Liver (tissue), 3 donors: ENCODE data around the gene CNTF.
A peak's percentile ranks its signal among the peaks of the same experiment; 100 is the strongest.

Experiments used
- ATF3 ChIP-seq: IDR thresholded peaks from 2 replicates; pipeline ENCODE4 v1.6.1; 2016; ENCODE audit warnings: antibody characterized with exemption
- CTCF ChIP-seq: fragments of 150-350 bp; IDR thresholded peaks from 2 replicates; pipeline ENCODE4 v1.5.1; 2017; ENCODE audit warnings: improper control_type of control experiment, low read depth, low read length; ENCODE audit not compliant: missing input control
- EGR1 ChIP-seq, 2 donors: IDR thresholded peaks; 2 replicates each; pipeline ENCODE4 v1.6.1; 2016 to 2018; ENCODE audit warnings: antibody characterized with exemption in 2 of 2, low read depth in 2 of 2
- GABPA ChIP-seq, 2 donors: IDR thresholded peaks in 1 of 2; conservative IDR thresholded peaks in 1 of 2; 2 replicates each; pipeline ENCODE4 v1.6.1; 2016; ENCODE audit warnings: antibody characterized with exemption in 2 of 2, mild to moderate bottlenecking in 1 of 2, moderate library complexity in 1 of 2
- HNF4A ChIP-seq, 2 donors: conservative IDR thresholded peaks; 2 replicates each; pipeline ENCODE4 v1.6.1; 2016; ENCODE audit warnings: antibody characterized with exemption in 2 of 2, mild to moderate bottlenecking in 2 of 2
- MAX ChIP-seq: IDR thresholded peaks from 2 replicates; pipeline ENCODE4 v1.6.1; 2016; ENCODE audit warnings: antibody characterized with exemption
- RAD21 ChIP-seq, 2 donors: IDR thresholded peaks; 2 replicates each; pipeline ENCODE4 v1.6.1; 2016; ENCODE audit warnings: antibody characterized with exemption in 2 of 2, mild to moderate bottlenecking in 2 of 2
- REST ChIP-seq: IDR thresholded peaks from 2 replicates; pipeline ENCODE4 v1.6.1; 2016; ENCODE audit warnings: antibody characterized with exemption, mild to moderate bottlenecking
- RXRA ChIP-seq, 2 donors: IDR thresholded peaks; 2 replicates each; pipeline ENCODE4 v1.6.1; 2017 to 2018; ENCODE audit warnings: antibody characterized with exemption in 2 of 2, mild to moderate bottlenecking in 1 of 2
- TAF1 ChIP-seq: conservative IDR thresholded peaks from 2 replicates; pipeline ENCODE4 v1.6.1; 2016; ENCODE audit warnings: antibody characterized with exemption, mild to moderate bottlenecking
- YY1 ChIP-seq: IDR thresholded peaks from 2 replicates; pipeline ENCODE4 v1.6.1; 2016; ENCODE audit warnings: antibody characterized with exemption, mild to moderate bottlenecking
- ZBTB33 ChIP-seq: IDR thresholded peaks from 2 replicates; pipeline ENCODE4 v1.6.1; 2016; ENCODE audit warnings: antibody characterized with exemption
- donor health status: healthy.
- donor health status: healthy.

GRCh38 chr11:58629857-58630256, 7.4 kb downstream of the CNTF start:
- TF ChIP-seq RXRA (IDR thresholded peaks at IDR 0.05), result no peak
- TF ChIP-seq MAX, result no peak
- TF ChIP-seq CTCF, result peak; percentile 39
- TF ChIP-seq YY1, result no peak
- no peak for TF ChIP-seq TAF1
- peak; percentile 73 to 83 for TF ChIP-seq RAD21 (IDR thresholded peaks at IDR 0.05)
- TF ChIP-seq EGR1 (IDR thresholded peaks at IDR 0.05; ENCODE audit: low read depth in 2 of 2), result no peak
- TF ChIP-seq GABPA (IDR thresholded peaks at IDR 0.05 in 1 of 2, conservative IDR thresholded peaks at IDR 0.05 in 1 of 2), result no peak
- TF ChIP-seq ATF3, result no peak
- TF ChIP-seq ZBTB33, result no peak
- no peak for TF ChIP-seq HNF4A (conservative IDR thresholded peaks at IDR 0.05)
- no peak for TF ChIP-seq REST
